ENCODE data around the gene KLHDC3. TPM values are rescaled to one million over a fixed set of nuclear protein-coding genes. Genes with fewer than 3 reads are reported as not detected.

Gene KLHDC3
- total and polyA plus RNA-seq, 9 of the 15 experiments (the other 6 are each of a cell fraction or from before 2014, with no cell fraction given), result 4.5 to 171 (median 107) TPM

DNA sequence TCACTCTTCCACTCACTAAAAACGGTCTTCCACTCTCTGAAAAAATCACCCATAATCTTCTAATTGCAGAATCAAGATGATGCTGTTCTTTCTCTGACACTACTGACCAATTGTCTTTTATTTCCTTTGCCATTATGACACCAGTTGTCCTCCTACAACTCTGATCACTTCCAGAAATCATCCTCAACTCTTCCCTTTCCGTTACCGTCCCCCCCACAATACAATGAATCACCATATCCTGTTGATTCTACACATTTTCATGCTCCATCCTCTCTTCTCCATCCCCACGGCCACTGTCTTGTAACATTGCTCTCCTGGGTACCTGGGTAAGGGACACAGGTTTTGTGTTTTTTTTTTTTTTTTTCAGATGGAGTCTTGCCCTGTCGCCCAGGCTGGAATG is 32.2 kb upstream of the KLHDC3 start:
- no peaks in the 10 kb centered on the region for H3K27me3 ChIP-seq (ENCODE audit: control insufficient read depth in 2 of 2, insufficient read depth in 2 of 2, low read length in 2 of 2)
- intact Hi-C loops (cut with micrococcal nuclease), result no loop called here
- H3K4me1 ChIP-seq (replicated peaks in 1 of 2; ENCODE audit: control insufficient read depth in 2 of 2, insufficient read depth in 2 of 2, low read length in 2 of 2), result peaks cover 26 to 48% of the 10 kb centered on the region in 2 experiments; a peak in 4 of 5 replicates
- H3K4me2 ChIP-seq (ENCODE audit: insufficient read depth, low read length), result no peak overlapping the region
- no peak overlapping the region for H3K9ac ChIP-seq (ENCODE audit: insufficient read depth in 1 of 2, low read depth in 2 of 2, low read length in 2 of 2)
- peaks cover 5% of the 10 kb centered on the region; the same call in 1 of the 2 replicates for H4K20me1 ChIP-seq (replicated peaks; ENCODE audit: control insufficient read depth, insufficient read depth, low read length)
- ChIA-PET POLR2A (interaction anchor here (1.0 kb wide), 1 partner anchor 17 kb away, joined by 4 read pairs; no protein-coding TSS in a partner anchor), CTCF (ENCODE audit: low intra/inter-chr PET ratio) (no interaction called here)
- no peak for DNase-seq (ENCODE audit: extremely low read depth in 1 of 4, low spot score in 3 of 4)
- WGBS (ENCODE audit: insufficient coverage, low coverage, missing lambda C conversion rate), result 73% methylated on average over 5 of the region's 5 CpGs
- no peak overlapping the region for H3K4me3 ChIP-seq
- FAIRE-seq, result no peak
- in situ Hi-C loops (cut with MboI), result no loop called here
- no TSS peak for BruUV-seq (replicated peaks)
- peak overlapping the region; percentile 54 for H2AFZ ChIP-seq (ENCODE audit: low read depth, low read length)
- H3K36me3 ChIP-seq (ENCODE audit: control insufficient read depth, insufficient read depth, low read length), result peaks cover 8% of the 10 kb centered on the region; the same call in 1 of the 3 replicates
- no peaks in the 10 kb centered on the region for H3K9me3 ChIP-seq (replicated peaks; ENCODE audit: control insufficient read depth, insufficient read depth, low read depth, low read length)
- peaks cover 48% of the 10 kb centered on the region for H3K79me2 ChIP-seq (ENCODE audit: control insufficient read depth, insufficient read depth, low read length)
- H3K27ac ChIP-seq (ENCODE audit: extremely low read depth, low read depth, low read length), result no peak overlapping the region
- H3K9me1 ChIP-seq (ENCODE audit: control insufficient read depth, insufficient read depth, low read length), result peaks cover 3% of the 10 kb centered on the region
- ATAC-seq, result no peak
- TF ChIP-seq PHTF2 (CRISPR knock-in tag; IDR thresholded peaks at IDR 0.05) (no peak), HOMEZ (CRISPR knock-in tag; IDR thresholded peaks at IDR 0.05) (no peak), RBM17 (IDR thresholded peaks at IDR 0.05; ENCODE audit: borderline replicate concordance, low read depth, low read length) (no peak), NR4A1 (CRISPR knock-in tag; IDR thresholded peaks at IDR 0.05) (no peak), NR4A1 (tag; IDR thresholded peaks at IDR 0.05) (no peak), SMARCA4 (IDR thresholded peaks at IDR 0.05) (0 out of 2 replicates have a peak, but pooled peaks have one; percentile 13), HDAC1 (IDR thresholded peaks at IDR 0.05) (0 out of 4 replicates have a peak, but pooled peaks of 1 of the 2 experiments have one; percentile 16), CEBPG (CRISPR knock-in tag; IDR thresholded peaks at IDR 0.05) (no peak), CEBPG (tag; conservative IDR thresholded peaks at IDR 0.05 in 1 of 2, IDR thresholded peaks at IDR 0.05 in 1 of 2) (no peak), EZH2 (IDR thresholded peaks at IDR 0.05; ENCODE audit: borderline replicate concordance, low read depth, low read length) (no peak), EP300 (IDR thresholded peaks at IDR 0.05; ENCODE audit: low read length) (no peak), CC2D1A (IDR thresholded peaks at IDR 0.05) (peak; percentile 40; the same call in 1 of the 2 replicates), SMAD3 (CRISPR knock-in tag; conservative IDR thresholded peaks at IDR 0.05) (no peak), MCM7 (IDR thresholded peaks at IDR 0.05) (peak in 1 of 2 experiments; percentile 45; a peak in 1 of 4 replicates), NFATC3 (IDR thresholded peaks at IDR 0.05) (no peak), MXD1 (CRISPR knock-in tag; IDR thresholded peaks at IDR 0.05; ENCODE audit: borderline replicate concordance, poor library complexity, severe bottlenecking) (no peak), GTF3C2 (IDR thresholded peaks at IDR 0.05; ENCODE audit: borderline replicate concordance, extremely low read depth, insufficient read length) (no peak)
- TF ChIP-seq, protein P1, sequence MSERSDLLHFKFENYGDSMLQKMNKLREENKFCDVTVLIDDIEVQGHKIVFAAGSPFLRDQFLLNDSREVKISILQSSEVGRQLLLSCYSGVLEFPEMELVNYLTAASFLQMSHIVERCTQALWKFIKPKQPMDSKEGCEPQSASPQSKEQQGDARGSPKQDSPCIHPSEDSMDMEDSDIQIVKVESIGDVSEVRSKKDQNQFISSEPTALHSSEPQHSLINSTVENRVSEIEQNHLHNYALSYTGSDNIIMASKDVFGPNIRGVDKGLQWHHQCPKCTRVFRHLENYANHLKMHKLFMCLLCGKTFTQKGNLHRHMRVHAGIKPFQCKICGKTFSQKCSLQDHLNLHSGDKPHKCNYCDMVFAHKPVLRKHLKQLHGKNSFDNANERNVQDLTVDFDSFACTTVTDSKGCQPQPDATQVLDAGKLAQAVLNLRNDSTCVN (CRISPR knock-in tag; IDR thresholded peaks at IDR 0.05), result no peak
